HG03045 (cell line): ENCODE measurements around the gene COMMD2.
A peak's percentile ranks its signal among the peaks of the same experiment; 100 is the strongest.

ENCODE experiments used
- ATAC-seq: cut with Tn5 transposase; IDR thresholded peaks from one replicate; pipeline ENCODE4 v1.9.1; 2021; ENCODE audit warnings: mild to moderate bottlenecking, moderate library complexity; ENCODE audit not compliant: unreplicated experiment

Gene COMMD2

DNA sequence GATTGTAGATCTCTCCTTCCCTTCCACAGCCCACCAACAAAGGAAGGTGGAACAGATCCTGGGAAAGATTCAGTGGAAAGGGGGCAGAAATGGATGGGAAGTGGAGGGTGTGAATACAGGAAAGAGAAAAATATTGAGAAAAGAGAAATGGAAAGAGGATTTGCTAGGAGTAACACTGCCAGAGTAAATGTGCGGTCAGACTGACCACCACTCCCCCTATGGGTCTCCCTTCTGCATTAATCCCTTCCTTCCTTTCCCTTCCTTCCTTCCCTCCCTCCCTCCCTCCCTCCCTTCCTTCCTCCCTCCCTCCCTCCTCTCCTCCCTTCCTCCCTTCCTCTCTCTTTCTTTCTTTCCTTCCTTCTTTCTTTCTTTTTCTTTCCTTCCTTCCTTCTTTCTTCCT, 12.0 kb upstream of the COMMD2 start:
- ATAC-seq = no peak

DNA sequence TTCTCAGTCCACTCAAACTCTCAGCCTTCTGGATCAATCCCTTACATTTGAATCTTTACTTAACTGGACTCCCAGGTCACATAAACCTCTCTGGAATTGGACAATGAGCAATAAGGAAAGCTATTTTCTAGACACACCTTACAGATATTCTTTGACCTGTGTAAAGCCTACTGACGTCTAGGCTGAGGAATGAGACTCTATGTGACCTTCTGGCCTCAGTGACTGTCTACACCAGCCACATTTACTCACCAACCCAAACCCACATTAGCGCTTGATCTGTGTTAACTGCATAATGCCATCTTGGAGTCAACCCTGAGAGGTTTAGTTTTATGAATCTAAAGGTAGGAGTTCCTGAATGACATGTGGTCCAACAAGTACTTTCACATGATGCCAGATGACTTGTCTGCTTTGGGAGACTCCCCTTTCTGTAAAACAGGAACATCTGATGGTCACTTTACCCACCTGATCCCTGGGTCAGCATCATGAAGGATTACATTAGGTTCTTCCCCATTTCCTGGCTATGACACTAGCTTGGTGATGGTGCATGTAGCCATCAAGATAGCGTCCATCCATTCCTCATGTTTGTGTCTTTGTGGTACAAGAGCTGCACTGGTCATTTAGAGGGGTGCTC, 11.4 kb upstream of the COMMD2 start:
- no peak for ATAC-seq

DNA sequence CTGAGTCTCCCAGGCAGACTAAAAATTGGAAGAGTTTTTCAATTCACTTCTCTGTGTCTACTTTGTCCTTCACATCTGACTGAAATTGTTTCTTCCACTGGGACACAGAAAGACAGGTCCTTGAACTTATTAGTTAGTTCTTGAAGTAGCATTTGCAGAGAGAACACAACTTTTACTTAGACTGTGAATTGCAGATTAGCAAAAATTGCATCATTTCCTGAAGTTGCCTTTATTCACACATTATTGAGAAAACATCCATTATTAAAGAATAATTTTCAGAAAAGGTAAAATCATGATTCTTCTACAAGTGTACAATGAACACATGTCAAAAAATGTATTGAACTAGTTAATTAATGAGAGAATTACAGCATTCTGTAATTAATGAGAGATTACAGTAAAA, 1.4 kb upstream of the COMMD2 start:
- ATAC-seq = no peak

DNA sequence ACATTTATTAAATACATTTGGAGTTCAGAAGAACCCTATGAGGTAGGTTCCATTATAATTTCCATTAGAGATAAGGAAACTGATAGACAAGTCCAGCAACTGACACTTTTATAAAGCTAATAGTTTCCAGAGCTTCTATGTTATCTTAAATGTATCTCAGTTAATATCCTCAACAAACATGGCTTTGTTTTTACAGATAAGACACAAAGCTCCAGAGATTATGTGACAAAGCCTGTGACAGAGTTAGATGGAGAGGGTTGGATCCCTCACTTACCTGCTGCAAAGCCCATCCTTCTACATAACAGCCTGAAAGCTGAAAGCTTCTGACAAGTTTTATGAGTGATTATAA, 473 bp upstream of the COMMD2 start:
- ATAC-seq = no peak

DNA sequence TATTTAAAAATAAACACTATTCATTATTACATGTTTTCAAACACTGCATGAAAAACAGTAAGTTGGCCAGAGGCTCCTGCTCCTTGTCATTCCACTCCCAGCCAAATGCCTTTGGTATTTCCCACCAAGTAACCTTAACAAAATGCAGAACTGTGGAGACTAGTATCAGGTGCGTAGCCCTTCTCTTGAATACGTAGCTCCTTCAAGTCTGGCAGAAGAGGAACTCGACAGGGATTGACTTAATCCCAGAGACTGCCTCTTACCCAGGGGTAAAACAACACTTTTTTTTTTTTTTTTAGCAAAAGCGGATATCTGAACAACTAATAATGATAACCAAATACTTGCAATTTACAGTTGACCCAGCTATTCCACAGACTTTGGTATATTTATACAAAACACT, 738 bp downstream of the COMMD2 start:
- no peak for ATAC-seq

DNA sequence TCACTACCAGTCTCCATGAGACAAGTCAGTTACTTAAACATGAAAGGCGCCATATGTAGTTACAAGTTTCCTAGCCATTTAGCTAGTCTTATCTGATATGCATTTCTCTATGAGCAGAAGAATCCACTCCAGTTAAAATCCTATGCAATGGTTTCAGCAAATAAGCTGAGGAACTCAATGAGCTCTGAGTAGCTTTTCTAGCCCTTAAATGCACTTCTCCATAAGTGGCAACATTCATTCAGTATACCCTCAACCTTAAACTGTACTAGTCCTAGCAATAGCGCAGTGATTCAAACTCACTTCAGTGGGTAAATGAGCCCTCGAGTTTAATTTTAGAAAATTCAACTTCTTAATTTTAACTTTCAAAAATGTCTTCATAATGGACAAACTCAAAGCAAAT, 7.7 kb downstream of the COMMD2 start:
- ATAC-seq = no peak

DNA sequence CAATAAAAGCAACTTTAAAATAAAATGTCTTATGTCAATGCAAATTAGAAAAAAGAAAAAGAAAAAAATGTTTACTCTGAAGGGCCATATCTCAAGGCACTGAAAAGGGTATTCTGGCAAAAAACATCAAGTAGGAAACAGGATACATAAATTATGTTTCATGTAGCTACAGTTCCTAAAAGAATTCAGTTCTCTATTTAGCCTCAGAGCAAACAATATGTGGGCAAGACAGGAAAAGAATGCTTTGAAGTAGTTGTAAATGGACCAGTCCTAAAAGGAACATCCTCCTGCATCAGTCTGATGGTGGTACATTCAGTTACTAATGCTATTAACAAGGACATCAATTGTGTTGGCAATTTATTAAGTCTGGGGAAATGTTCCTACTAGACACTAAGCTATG, 8.1 kb downstream of the COMMD2 start:
- no peak for ATAC-seq

DNA sequence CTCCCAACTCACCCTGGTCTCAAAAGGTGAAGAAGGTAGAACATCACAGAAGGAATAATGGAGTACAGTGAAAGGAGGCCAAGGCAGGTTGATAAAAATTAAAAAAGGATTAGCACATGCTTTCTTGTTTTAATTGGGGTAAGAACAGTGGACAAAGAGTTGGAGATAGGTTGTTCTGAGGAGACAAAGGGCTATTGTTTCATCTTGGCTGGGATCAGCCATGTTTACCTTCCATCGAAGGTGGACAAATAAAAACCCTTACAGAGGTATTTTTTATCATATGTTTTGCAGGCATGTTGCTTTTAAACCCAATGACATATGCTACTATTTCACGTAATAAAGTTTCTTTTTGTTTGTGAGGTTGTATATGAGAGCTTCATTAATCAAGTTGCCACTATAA, 12.9 kb downstream of the COMMD2 start:
- ATAC-seq = no peak

DNA sequence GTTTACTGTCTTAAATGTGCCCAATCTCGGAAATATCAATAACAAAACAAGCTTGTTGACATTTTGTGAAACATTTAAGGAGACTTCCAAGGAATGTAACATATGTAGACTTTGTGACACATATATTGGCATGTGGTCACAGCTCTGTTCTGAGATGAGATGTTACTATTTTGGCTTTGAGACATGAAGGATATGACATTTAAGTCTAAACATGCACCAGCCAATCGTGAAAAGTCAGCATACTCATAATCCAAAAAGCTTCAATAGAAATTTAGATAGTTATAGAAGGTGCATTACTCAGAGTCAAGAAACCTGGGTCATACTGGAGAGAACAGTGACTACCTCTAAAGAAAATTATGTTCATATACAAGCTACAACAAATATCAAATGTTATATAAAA, 13.4 kb downstream of the COMMD2 start:
- ATAC-seq = no peak

DNA sequence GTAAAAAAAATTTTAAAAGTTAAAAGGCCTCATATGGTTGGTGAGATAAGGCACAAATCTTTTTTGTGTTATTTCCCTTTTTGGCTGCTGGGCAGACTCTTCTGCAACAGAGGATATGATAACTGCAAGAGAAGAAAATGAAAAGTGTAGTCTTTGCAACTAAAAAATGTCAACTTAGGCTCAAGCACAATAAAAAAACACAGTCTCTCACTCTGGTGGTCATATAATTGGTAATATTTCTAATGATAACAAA, 15.4 kb downstream of the COMMD2 start:
- no peak for ATAC-seq

DNA sequence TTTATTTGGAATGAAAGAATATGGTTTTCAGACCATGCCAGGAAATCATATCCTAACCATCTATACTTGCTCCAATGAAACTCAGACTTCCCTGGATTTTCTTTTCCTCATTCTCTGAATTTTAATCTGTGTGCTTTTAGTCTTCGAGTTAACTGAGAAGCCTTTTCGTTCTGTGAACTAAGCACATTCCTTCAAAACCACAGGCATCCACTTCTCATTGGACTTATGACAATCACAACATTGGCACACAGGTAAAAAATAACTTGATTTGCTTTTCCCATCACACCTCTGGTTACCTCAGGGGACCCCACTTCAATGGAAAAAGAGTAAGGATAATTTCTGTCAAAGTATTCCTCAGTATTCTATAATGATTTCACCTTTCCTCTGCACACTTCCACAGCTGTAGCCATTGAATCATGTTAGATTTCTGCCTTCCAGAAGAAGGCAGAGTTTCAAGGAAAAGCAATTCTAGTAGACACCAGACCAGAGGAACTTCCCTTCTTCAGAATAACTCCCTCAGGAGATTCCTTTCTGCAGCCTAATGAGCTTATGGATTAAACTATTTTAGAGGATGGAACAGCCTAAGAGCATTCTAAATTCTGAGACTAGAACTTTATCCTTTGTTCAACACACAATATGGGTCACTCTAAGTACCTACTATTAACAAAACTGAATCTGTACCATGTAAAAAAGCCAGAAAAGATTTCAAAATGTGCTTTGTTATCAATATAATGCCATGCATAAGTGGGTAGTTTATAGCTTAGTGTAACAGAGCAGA, 15.9 kb downstream of the COMMD2 start:
- ATAC-seq = no peak

DNA sequence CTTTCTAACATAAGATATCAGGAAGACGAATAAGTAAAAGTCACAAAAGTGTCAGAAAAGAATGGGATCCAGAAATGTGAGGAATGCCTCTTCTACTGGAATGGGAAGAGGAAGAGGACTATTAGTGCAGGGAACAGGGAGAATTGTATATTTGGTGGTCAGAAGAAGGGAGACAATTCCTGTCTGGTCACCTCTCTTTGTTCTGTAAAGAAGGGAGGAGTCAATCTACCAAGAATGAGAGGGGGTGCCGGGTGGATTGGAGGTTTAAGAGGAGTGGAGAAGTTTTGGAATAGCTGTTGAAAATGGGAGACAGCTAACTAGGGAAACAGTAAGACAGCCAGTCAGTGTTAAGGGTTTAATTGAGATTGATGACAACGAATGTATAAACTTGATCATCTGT, 20.1 kb downstream of the COMMD2 start:
- ATAC-seq = no peak

DNA sequence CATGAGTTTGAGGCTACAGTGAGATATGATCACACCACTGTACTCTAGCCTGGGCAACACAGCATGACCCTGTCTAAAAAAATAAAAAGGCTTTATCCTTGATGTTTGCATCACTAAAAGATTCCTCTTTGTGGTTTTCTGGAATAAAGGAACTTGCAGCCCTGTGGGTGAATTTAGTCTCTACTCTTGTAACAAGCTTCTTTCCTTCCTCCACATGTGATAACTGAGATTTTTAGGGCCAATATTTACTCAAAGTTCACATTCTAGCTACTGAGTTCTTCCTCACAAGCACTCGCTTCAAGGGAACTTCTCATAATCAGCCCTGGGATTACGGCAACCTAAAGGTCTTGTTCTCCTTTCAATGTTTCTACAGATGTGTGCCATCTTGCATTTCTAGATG, 24.6 kb downstream of the COMMD2 start:
- no peak for ATAC-seq

DNA sequence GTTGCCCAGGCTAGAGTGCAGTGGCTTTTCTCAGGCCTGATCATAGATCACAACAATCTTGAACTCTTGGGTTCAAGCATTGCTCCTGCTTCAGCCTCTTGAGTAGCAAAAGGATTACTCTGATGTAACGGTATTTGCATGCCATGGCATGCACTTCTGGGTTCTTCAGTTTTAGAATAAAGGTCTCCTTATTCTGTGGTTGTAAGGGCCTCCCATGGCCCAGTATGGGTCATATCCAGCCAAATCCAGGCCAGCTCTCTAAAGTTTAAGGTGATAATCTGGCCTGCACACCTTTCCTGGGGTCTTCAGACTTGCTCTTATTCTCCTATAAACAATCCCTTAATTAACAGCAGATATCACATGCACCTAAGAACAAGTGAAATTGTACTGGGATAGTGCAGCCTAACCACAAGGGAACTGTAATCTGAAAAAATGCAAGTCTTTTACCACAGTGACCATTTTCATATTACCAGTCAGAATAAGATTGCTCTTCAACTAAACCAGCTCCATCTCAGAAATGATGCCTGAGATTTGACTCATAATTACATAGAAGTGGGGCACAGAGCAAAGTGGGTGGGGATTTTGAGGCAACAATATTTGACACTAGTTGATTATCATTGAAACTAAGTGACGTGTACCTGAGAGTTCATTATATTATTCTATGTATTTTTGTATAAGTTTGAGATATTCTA, 25.4 kb downstream of the COMMD2 start:
- peak; percentile 57 for ATAC-seq

DNA sequence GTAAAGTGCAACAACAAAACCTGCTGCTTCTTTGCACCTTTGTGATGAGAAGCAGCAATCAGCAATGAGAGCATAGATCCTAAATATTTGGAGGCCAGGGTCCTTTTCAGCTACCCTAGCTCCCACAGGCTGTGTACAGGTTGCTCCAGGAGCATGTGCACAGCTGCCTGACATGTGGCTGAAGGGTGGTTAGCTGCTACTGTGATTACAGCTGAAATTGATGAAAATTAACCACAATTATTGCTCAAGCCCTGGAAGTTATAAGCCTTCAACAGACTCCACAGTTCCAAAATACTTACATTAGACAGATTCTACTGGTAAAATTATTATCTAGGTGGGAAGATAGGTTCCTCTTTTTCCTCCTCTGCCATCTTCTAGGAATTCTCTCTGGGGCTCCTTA, 28.5 kb downstream of the COMMD2 start:
- ATAC-seq = no peak

DNA sequence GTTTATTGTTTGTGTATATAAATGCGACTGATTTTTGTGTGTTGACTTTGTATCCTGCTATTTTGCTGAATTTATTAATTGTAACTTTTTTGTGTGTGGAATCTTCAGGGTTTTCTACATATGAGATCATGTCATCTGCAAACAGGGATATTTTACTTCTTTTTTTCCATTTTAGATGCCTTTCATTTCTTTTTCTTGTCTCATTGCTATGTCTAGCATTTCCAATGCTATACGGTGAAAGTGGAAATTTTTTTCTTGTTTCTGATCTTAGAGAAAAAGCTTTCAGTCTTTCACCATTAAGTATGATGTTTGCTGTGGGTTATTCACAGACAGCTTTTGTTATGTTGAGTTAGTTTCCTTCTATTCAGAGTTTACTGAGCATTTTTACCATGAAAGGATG, 31.4 kb downstream of the COMMD2 start:
- no peak for ATAC-seq

DNA sequence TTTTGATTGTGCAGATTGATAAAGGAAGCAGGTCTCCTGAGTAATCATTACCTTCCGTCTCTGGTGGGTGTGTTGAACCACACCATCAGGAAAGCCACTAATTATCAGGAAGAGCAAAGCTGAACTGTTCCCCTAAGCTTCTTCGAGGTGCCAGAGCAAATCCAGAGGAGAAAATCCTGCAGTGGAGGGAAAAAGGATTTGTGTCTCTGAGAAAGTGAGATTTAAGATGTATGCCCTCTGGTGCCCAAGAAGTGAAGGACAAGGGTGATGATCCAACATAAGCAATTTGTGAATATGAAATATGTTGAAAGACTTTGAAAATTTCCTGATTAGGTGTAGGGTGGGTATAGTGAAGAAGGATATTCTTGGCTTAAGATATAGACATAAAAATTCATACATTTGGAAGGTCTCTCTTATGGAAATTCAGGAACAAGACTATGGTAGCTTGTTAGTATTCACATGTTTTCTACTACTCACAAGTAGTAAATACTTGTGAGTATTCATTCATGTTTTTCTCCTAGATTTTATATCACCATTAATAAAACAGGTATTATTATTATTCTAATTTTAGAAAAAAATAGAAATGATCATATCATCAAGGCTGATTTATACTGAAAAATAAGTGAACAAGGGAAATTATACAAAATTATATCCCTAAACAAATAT, 34.8 kb downstream of the COMMD2 start:
- no peak for ATAC-seq

DNA sequence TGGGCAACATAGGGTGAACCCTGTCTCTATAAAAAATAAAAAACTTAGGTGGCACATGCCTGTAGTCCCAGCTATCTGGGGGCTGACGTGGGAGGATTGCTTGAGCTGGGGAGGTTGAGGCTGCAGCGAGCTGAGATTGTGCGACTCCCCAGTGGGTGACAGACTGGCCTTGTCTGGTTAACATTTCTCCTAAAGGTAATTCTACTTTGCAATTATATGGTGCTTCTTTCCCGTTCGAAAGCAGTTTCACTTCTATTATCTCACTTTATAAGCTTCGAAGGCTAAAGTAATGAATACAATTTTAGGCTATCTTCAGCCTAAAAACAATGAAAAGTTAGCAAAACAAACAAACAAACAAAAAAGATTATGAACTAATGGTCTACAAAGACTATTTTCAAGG, 35.3 kb downstream of the COMMD2 start:
- no peak for ATAC-seq

DNA sequence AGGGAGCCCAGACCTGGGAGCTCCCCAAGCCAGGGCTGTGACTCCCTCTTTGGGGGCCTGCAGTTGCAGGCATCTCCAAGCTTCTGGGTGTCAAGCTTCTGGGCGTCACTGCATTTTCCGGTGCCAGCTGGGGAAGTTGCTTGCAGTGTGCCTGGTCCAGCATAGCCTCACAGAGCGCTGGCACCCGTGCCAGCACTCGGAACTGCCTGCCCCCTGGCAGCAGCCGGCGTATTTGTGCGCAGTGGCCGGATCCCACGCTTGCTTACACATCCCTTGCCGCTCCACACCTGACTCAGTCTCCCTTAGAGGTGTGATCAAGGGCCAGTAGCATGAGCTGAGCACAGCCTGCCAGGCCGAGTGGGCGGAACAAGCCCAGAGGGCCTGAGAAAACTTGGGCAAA, 37.0 kb downstream of the COMMD2 start:
- no peak for ATAC-seq

DNA sequence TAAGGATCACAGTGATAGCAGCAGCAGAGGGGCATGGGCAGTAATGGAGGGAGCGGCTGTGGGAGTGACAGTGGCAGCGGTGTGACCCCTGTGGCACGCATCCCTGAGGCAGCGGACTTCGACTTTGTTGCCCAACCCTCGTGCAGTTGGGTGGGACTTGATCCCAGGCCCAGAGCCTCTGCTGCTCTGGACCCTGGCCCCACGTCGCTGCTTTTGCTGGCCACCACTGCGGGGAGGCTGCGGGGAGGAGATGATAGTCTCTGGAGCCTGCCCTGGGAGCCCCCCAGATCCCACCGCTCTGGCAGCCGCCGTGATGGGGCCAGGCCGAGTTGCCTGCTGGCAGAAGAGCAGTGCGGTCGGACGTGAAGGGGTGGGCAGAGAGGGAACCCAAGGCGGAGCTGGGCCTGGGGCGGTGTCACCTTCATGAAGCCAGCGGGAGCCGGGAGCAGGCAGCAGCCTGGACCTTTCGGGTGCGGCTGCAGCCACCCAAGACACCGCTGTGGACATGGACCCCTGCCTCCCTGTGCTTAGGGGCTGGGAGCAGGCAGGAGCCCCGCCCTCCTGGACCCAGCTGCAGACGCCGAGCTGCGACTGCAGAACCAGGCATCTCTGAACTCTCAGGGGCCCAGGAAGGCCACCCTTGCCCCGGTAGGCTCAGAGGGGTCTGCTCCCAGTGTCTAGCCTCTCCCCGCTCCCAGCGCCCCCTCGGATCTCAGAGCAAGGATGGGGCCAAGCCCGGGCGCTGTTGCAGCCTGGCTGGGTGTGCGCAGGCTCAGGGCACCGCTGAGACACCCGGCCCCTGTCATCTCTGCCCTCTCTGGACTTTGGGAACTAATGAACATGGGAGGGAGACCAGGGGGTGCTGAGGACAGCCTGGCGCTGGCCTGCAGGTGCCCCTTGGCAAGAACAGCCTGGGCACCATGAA, 38.3 kb downstream of the COMMD2 start:
- ATAC-seq = no peak

DNA sequence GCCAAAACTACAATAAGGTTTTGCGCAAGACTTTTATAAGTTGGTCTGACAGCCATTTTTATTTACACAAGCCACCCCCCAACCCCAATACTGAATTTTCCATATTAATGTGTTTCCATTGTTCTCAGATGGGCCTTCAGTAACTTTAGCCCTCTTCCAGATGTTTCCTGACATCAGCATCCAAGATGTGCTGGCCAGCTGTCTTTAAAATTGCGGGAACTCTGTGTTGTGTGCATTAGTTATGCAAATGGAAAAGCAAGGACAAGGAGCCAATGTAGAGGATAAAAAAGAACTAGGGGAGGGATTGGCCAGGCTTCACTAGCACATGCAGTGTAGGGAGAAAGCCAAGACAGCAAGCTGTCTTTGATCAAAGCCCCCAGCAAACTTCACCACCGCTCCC, 45.4 kb downstream of the COMMD2 start:
- no peak for ATAC-seq
